Endothelial cell of hepatic sinusoid (primary cell): ENCODE results near the gene RBMS1.

Source experiments
- in situ Hi-C: cut with HindIII; loops from 2 replicates; pipeline ENCODE4 v1.10.0; 2017; ENCODE audit warnings: low sequenced_read_pairs

The RBMS1 gene

DNA sequence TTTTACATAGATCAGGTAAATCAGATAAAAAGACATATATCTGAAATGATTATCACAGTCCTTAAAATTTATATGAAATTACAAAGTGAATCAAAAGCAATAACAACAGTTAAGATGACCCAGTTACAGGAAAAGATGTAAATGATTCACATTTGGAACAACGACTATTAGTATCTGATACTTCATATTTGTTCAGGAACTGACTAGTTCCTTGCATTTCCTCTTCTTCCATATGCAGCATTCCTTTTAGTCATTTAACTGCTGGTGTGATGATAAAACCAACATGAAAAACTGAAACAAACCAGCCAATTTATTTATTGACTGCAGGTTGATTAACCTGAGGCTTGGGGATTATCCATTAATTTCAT lies 75.2 kb downstream of the RBMS1 start:
- in situ Hi-C loops = no loop called here

DNA sequence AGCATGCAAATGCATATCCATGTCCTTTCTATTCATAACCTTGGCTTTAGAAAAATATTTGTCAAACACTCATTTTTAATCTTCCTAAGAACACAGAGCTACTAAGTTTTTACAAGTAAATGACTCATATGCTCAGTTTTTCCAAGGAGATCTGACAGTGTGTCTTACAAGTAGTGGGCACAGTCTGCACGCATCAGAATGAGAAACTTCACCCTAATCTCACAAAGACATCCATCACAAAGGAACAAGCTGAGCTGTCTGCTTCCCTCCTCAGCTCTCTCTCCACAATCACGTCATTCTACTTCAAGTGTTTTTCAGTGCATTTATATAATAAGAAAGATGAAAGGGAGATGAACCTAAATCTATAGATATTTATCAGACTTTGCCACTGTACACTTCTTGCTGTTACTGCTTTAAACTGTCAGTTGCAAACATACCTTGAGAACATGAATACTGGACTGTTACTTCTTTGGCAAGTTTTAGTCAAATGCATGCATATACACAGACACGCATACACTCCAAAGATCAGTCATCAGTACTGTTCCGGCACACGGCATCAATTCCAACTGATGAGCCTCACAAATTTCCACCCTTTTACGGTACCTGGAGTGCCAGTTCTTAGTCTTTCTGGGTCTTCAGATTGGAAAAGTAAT lies 75.7 kb downstream of the RBMS1 start:
- in situ Hi-C loops = no loop called here

DNA sequence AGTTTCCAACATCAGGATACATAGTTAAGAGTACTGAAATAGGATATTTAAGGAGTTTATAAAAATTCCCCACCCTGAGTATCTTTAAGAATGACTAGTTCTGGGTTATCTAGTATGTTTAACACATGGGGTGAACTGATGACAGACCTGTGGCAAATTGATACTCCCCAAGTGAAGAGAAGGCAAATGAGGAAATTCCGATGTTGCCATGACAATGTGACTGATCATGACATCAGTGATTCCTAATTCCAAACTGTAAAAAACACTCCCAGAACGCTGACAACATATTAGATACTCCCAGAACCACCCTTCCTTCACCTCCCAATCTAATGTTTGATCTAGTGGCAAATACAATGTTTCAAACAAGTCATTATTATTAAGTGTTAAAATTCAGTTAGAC lies 77.6 kb downstream of the RBMS1 start:
- in situ Hi-C loops = no loop called here

DNA sequence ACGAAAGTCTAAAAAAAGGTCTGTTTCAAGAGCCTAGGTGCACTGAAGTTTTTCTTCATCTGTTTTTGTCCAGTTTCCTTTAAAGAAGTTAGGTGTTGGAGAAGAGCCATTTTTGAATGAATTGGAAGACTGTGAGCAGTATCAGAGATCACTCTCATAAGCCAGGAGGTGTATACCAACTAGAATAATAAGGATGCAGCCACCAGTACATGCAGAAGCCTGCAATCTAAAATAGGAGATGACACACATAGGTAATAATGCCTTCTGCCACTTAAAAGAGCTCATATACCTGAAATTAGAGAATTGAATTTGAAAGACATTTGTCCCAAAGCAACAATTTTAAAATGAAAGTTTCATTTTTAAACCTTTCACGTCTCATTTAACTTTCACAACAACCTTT lies 81.7 kb downstream of the RBMS1 start:
- in situ Hi-C loops = loop anchor here (5.0 kb wide), 1 partner anchor 60 kb away; no protein-coding TSS in a partner anchor

DNA sequence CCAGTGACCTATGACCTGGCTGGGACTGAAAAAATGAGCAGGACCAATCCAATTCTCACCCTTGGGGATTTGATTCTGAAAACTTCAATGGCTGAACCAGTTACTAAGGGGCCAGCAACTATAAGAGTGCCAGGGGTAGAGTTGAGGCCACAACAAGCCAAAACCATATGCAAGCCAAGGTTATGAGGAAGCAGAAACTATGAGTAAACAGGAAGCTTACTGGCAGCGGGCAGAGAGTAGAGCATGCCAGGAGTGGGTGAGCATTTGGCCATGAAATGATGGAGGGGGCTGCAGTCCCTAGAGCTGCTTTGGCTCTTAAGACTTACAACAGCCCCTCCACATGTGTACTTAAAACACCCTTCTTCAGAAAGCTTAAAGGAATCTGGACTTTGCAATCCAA lies 82.4 kb downstream of the RBMS1 start:
- in situ Hi-C loops = loop anchor here (5.0 kb wide), 1 partner anchor 61 kb away; no protein-coding TSS in a partner anchor

DNA sequence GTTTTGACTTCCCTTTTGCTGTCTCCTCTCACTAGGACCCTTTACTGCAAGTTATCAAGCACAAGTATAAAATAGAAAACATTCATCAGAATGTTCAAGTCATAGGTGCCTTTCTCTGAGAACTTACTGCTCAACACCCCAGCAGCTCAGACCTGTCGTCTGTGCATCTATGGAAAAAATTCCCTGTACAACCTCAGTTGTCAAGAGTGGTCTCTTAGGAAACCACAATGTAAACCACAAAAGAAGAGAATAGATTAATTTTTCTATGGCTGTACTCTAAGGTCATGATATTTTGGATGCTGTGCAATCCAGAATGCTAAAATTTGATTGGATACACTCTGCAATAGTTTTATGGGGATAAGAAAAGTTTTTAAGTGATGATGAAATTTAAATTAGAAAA lies 84.1 kb downstream of the RBMS1 start:
- in situ Hi-C loops = no loop called here

DNA sequence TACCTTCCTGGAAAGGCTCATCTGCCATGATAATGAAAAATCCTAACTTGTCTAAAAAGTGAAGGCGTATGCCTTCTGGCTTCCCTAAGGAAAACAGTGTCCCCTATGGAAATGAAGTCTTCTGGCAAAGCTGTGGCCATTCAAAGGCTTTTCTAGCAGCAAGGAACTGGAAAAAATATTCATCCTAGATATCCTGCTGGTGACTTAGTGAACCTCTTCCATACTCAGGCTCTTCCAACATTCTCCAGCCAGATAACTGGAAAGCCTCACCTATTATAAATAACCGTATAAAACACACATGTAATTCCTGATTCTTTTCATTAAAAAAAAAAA lies 84.7 kb downstream of the RBMS1 start:
- in situ Hi-C loops = no loop called here

DNA sequence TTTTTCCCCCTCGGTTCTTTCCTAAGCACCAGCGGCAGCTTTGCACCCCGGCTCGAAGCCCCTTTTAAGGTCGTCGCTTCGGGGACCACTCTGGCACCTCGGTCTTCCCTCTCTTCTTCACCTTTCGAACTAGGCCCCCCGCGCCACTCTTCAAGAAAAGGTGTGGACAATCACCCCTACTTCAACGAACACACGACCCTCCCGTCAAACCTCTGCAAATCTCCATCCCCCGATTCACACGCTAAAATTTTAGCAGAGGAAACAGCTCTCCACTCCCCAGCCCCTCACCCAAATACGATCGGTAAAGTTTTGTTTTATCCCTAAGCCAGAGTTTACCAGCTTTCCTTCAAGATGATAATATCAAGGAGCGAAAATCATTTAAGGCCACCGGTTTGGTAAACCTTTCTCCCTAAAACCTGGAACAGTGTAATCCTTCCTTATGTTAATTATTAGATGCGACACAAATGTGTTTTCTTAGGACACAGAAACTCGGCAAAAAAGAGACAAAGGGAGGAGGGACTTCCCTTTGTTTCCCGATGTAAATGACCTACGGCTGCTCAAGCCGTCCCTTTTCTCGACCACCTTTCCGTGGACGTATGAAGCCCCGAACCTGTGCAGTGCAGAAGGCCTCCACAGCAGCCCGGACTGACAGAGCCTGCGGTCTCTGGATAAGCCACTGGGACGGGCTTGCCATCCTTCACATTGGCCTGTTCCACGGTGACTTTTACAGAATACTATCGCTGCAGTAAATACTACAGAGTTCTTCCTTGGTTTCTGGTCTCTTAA lies 85.2 kb downstream of the RBMS1 start:
- in situ Hi-C loops = no loop called here

DNA sequence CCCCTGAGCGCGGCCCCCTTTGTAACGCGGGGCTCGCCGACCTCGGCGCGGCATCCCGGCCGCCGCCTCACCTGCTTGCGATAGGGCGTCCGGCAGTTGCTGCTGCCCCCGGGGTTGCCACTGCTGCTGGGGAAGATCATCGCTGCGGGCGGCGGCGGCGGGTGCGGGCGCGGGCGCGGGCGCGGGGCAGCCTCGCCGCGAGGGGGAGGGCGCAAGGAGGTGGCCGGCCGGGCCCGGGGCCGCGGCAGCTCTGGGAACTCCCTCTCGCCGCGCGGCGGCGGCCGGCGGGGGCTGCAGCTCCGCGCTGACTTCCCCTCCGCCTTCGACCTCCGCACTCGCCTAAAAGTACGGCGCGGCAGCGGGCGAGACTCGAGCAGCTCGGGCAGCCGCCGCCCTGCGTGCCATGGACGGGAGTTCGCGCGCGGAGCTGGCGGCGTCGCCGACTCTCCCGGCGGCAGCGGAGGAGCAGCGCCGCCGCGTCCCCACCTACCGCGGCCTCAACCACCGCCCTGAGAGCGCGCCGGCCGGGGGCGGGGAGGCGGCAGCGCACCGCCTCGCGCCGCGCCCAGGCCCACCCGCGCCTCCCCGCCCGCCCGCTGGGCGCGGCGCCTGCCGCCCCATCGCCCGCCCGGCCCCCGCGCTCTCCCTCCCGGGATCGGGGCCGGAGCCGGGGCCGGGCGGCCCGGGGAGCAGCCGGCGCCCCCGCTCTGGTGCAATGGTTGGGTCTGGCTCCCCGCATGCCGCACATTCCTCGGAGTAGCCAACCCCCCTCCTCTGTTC lies 86.0 kb downstream of the RBMS1 start:
- in situ Hi-C loops = no loop called here

DNA sequence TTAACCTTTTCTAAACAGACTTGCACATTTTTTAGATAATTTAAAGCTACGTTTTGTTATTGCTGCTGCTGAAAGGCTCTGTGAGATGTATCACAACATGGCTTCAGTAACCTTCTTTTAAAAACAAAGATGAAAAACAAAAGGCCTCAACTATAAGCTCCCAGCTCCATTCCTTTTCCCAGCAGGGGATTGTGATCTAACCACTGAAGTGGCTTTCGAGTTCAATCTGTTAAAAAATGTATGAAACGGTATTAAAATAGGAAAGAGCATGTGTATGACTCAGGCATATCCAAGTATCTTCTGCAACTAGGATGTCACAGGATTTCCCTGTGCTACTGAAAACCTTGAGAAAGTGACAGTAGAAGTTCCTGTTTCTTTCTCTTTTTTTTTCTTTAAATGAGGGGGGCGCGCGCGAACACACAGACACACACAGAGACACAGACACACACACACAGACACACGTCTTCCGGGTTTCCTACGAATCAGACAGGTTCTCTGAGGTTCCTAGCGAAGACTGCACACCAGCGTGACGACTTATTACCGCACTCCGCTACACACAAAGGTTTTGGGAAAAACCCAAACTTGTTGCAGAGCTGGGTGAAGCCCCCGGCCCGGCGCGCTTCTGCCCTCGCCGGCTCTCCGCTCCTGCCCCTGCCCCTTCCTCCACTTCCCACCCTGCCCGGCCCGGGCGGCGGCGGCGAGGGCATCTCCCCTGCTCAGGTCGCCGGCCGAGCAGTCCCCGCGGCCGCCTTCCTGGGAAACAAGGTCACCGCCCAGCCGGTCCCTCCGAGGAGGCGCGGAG lies 86.8 kb downstream of the RBMS1 start:
- in situ Hi-C loops = no loop called here

DNA sequence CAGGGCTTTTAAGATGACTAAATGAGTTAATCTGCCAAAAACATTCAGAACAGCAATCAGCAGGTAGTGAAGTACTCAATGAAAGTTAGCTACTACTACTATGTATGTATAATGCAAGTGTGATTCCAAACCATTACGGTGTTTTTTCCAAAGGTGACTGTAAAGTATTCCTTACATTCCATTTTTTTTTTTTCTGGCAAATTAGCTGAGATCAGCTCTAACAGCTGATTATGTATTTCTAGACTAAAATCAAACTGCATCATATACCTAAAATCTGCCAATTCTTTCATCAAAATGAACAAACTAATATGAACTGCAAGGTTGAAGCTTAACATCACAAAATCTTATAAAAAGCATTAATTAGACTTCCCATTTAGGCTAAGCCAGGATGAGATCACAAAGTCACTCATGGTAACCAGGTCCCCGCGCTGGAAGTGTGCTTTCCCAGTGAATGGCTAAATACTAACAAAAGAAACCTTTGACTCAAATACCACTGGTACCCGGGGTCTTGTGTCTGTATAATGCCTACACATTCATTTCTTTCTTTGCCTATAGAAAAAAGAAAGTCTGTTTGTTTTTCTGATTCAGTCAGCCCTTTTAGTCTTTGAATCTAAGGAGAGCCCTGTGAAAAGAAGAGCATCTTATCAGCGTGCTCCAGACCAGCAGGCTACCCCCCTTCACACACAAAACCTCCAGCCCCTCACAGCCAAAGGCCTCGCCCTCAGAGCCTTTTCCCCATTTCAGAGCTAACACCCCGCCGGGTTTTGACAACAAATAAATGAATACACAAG lies 88.3 kb downstream of the RBMS1 start:
- in situ Hi-C loops = no loop called here

DNA sequence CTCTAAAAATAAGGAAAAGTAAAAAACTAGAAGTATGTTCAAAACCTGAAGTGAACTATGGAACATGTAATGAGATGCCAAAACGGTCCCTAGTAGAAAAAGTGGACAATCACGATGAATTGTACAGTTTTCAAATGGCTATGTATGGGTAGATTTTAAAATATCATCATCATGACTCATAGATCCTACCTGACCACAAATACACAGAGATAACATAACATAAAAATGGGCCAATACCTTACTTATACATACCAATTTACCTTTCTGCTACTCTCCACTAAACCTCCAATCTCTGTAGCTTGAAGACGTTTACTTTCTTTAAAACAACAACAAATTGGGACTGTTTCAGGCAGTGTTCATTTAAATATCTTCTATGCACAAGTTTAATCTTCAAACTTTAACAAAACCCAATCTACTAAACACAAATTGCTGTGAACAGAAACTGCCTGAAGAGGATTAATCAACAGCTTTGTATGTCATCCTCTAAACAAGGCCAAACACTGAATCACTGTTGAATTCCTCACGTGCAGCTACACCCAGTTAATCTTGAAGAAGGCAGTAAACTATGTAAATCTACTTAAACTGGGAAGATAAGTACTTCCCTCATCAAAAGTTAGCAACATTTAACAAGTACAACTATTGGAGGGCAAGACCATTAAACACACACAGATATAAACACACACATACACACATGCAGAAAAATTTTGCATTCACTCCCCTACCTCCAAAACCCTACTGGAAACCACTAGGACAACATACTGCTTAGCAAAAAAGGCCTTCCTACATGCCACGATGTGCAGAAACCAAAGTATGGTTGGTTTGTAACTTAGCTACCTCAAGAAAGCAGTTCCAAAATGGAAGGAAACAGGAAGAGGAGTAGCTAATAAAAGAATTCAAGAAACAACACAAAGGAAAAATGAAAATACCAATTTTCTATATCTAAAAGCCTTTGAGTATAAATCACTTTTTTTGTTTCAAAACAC lies 90.3 kb downstream of the RBMS1 start:
- in situ Hi-C loops = no loop called here

DNA sequence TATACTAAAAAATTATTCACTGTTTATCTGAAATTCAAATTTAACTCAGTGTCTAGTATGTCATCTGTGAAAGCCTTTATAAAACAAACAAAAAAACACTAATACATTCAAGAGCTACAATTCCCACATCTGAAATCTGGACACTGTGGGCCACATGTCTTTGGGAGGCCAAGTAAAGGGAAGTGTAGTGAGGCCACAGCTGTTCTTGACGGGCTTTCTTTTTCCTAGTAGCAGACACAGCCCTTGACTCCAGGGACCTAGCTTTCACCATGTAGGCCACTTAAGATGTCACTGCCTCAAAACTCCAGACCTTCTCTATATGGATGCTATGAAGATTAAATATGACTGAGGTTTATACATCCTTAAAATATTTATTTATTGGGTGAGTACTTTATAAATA lies 91.1 kb downstream of the RBMS1 start:
- in situ Hi-C loops = no loop called here

DNA sequence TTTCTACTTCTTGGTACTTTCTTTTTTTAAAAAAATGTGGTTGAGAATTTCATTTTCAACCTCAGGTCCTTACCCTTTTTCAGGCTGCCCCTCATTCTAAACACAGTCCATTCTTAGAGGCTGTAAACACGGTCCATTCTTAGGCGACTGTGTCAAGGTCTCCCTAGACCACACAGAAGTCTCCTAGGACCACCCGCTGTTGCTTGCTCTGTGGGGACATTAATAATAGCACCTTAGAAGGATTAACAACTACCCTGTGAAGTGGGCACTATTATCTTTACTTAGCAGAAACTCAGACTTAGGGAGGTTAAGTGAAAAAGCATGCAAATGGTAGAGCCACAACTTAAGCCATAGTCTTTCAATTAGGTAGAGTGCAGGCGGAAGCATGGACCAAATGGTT lies 91.7 kb downstream of the RBMS1 start:
- in situ Hi-C loops = no loop called here

DNA sequence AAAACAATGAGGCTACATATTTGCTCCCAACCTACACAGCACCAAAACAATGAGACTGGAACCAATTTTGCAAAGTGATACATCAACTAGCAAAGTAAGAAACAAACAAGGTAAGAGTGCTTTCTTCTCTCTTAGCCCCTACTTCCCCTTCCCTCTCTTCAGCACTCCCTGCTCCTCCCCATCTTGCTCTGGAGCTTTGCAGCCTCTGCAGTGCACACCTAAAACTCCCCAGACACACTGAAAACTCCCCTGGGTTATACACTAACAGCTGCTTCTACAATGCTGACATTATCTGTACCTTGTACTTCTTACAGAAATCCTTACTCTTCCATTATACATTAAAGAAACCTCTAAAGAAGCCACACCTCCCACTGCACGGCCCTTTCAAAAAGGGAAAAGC lies 93.7 kb downstream of the RBMS1 start:
- in situ Hi-C loops = no loop called here

DNA sequence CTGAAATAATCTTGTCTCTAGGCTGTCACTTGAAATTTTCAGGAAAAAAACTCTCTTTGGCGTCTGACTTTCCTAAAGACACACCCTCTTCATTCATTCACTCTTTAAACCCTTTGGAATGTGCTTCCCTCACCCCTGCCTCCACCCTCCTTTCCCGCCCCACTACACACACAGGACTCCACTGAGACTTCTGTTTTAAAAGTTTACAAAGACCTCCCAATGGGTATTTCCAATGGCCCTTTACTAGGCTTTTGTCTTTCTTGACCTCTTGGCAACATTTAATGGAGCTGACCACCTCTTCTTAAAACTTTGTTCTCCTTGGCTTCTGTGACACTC lies 96.1 kb downstream of the RBMS1 start:
- in situ Hi-C loops = no loop called here

DNA sequence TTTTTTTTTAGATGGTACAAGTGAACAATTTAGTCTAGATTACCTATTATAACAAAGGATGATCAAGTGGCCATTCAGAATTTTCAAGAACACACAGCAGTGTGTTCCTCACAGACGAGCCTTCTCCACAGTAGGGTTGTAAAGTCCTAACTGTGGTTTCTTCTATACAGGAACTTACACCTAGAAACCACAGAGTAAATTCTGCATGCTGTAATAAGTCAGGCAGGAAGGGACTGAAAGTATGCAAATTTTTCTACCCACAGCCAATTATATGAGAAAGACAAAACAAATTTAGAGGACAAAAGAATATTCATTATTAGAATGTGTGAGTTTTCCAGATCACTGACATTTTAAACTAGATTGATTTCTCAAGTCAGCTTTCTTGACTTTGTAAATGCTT lies 99.5 kb downstream of the RBMS1 start:
- in situ Hi-C loops = loop anchor here (5.0 kb wide), 2 partner anchors 67 to 83 kb away; no protein-coding TSS in a partner anchor

DNA sequence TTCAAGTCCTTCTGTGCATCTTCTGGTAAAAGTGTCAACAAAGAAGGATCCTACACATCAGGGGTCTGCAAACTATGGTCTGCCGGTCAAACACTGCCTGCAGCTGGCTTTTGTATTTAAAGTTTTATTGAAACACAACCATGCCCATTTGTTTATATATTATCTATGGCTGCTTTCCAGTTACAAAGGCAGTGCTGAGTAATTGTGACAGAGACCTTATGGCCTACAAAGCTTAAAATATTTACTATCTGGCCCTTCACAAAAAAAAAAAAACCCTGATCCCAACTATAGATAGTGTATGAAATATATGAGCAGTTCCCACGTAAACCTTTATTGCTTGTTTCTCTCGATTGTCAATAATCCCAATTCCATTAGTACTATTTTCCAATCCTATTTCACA lies 101.4 kb downstream of the RBMS1 start:
- in situ Hi-C loops = loop anchor here (5.0 kb wide), 2 partner anchors 65 to 85 kb away; no protein-coding TSS in a partner anchor
